HEK293T (cell line): ENCODE results near the gene GNA12.

ENCODE experiments used
- ARNT ChIP-seq: fragments of 450-650 bp; IDR thresholded peaks from 2 replicates; pipeline ENCODE4 v1.6.1; 2017; ENCODE audit warnings: mild to moderate bottlenecking
- BHLHE40 ChIP-seq: fragments of 450-650 bp; IDR thresholded peaks from 2 replicates; pipeline ENCODE4 v1.6.1; 2016; ENCODE audit warnings: mild to moderate bottlenecking, moderate library complexity, borderline replicate concordance
- FOXA1 ChIP-seq: fragments of 450-650 bp; IDR thresholded peaks from 2 replicates; pipeline ENCODE4 v1.6.1; 2016; ENCODE audit warnings: mild to moderate bottlenecking
- FOXK2 ChIP-seq: fragments of 450-650 bp; IDR thresholded peaks from 2 replicates; pipeline ENCODE4 v1.6.1; 2016; ENCODE audit warnings: mild to moderate bottlenecking
- FOXM1 ChIP-seq: fragments of 450-650 bp; IDR thresholded peaks from 2 replicates; pipeline ENCODE4 v1.6.1; 2017; ENCODE audit warnings: mild to moderate bottlenecking, borderline replicate concordance
- HDGF ChIP-seq: fragments of 450-650 bp; IDR thresholded peaks from 2 replicates; pipeline ENCODE4 v1.6.1; 2017; ENCODE audit warnings: antibody characterized with exemption, borderline replicate concordance
- SP1 ChIP-seq: fragments of 450-650 bp; IDR thresholded peaks from 2 replicates; pipeline ENCODE4 v1.6.1; 2017
- ZNF384 ChIP-seq: fragments of 450-650 bp; IDR thresholded peaks from 2 replicates; pipeline ENCODE4 v1.6.1; 2016
- TF ChIP-seq, protein P1 (sequence below): fragments of 450-650 bp; IDR thresholded peaks from 2 replicates; pipeline ENCODE4 v1.6.1; 2016

- TF ChIP-seq FOXA1 (no peak), BHLHE40 (no peak), HDGF (no peak), SP1 (no peak), ARNT (no peak), ZNF384 (no peak), FOXK2 (no peak), FOXM1 (no peak)
- TF ChIP-seq, protein P1, sequence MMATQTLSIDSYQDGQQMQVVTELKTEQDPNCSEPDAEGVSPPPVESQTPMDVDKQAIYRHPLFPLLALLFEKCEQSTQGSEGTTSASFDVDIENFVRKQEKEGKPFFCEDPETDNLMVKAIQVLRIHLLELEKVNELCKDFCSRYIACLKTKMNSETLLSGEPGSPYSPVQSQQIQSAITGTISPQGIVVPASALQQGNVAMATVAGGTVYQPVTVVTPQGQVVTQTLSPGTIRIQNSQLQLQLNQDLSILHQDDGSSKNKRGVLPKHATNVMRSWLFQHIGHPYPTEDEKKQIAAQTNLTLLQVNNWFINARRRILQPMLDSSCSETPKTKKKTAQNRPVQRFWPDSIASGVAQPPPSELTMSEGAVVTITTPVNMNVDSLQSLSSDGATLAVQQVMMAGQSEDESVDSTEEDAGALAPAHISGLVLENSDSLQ: no peak
These were observed 61.5 kb downstream of the GNA12 start for GRCh38 chr7:2782565-2782964.
